Fibroblast of mammary gland (primary cell): ENCODE data around the gene SLC7A1.

ENCODE experiments used
- DNase-seq: peaks from one replicate; pipeline ENCODE4 v3.0.0-alpha.2; 2010; ENCODE audit warnings: low read depth
- H3K4me3 ChIP-seq: 2 replicates; pipeline ENCODE4 v1.5.1; 2011; ENCODE audit warnings: low read depth, mild to moderate bottlenecking, low read length, moderate library complexity; ENCODE audit not compliant: control insufficient read depth
- CTCF ChIP-seq: conservative IDR thresholded peaks from 2 replicates; pipeline ENCODE4 v1.5.1; 2011; ENCODE audit warnings: low read depth, low read length, inconsistent platforms; ENCODE audit not compliant: control insufficient read depth, insufficient read depth

Gene SLC7A1

GRCh38 chr13:29509999-29510589 lies 85.4 kb downstream of the SLC7A1 start:
- H3K4me3 ChIP-seq = no peak overlapping the region
- peak; percentile 68 for DNase-seq
- no peak for TF ChIP-seq CTCF

DNA sequence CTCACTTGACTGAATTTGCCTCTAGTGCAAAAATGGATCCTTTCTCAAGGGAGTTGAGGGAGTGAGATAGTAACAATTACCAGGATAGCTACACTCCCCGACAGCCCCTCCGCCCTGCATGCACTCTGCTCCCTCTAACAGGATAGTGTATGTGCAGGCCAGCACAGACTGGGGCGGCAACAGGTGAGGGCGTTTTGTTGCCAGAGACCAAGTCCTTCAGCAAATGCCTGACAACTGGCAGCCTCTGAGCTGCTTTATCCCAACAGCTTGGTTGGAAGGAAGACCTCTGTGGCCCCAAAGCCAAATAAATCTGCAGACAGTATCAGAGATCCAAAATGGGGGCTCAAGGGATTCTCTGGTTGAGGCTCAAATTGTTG lies 86.6 kb downstream of the SLC7A1 start:
- H3K4me3 ChIP-seq = no peak overlapping the region
- no peak for TF ChIP-seq CTCF
- no peak for DNase-seq

DNA sequence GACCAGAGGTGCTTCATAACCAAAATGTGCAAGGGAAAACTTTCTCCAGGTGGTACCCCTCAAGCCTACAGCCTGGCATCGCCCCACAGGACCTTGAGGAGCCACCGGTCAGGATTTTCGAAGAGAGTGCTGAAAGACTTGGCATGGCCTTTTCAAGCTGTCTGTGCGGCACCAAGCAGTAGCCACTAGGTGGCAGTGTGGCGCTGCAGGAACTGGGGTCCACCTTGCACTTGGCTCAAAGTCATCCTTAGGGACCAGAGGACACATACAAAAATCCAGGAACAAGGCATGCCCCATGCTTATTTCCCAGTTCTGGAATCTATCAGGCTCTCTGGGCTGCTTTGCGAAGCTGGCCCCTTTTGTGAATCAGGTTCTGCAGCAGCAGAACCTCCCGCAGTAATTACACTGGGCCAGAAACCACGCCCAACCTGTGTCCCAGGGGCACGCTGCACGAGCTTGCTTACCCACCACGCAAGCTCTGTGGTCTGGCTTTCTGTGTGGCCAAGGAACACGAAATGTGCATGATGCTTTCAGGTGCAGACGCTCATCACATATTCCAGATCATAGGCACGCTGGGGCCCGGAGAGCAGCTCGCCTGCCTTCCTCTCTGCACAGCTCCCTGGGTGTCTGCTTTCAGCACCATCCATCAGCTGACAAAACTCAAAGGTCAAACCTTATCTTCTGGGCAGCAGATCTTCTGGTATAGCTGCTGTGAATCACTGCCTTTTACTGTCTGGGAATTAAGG lies 87.2 kb downstream of the SLC7A1 start:
- DNase-seq = peak; percentile 84
- TF ChIP-seq CTCF = peak; percentile 98
- no peak overlapping the region for H3K4me3 ChIP-seq

DNA sequence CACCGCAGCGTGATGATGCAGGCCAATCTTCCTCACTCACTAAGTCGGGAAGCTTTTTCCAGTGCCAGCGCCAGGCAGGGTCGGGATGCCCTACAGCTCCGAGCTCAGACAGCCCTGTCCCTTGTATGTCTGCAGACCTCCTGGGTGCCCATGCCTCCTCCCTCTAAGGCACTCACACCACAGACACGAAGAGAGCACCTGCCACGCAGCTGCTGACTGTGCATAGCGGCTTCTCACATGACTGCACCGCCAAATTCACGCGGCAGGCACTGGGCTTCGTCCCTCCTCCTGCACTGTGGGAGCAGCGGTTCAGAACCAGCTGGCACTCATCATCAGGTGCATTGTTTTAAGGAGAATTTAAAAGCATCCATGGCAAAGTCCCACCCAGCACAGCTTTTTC lies 88.1 kb downstream of the SLC7A1 start:
- TF ChIP-seq CTCF = no peak
- peak; percentile 26 for DNase-seq
- H3K4me3 ChIP-seq = no peak overlapping the region

DNA sequence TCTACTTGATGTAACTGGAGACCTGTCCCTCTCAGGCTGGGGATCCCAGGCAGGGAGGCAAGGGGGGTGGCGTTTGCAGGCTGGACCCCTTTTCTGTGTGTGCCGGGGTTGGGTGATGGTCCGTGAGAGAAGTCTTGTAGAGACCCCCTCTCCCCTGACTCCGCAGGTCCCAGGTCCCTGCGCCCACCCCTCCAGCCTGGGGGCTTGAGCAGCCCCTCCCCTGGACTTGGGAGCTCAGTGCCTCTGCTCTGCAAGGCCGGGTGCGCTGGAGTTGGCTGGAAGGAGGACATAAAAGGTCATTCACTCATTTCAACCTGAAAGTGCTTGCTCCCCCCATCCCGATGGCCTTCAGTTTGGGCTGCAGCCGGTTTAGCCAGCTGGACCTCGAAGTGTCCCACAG lies 89.5 kb downstream of the SLC7A1 start:
- TF ChIP-seq CTCF = no peak
- H3K4me3 ChIP-seq = no peak overlapping the region
- DNase-seq = no peak

- TF ChIP-seq CTCF = no peak
- no peak overlapping the region for H3K4me3 ChIP-seq
- no peak for DNase-seq
Observed at GRCh38 chr13:29505511-29505910, 90.0 kb downstream of the SLC7A1 start.

- no peak for DNase-seq
- no peak overlapping the region for H3K4me3 ChIP-seq
- no peak for TF ChIP-seq CTCF
Observed at GRCh38 chr13:29504691-29505090, 90.8 kb downstream of the SLC7A1 start.
